A549 (cell line): Measurements from ENCODE around the gene CCNB1IP1.

Source experiments
- CBX8 ChIP-seq: fragments of 200-600 bp; sonication (generic); IDR thresholded peaks from 2 replicates; pipeline ENCODE4 v1.6.1; 2016
- CEBPB ChIP-seq, 2 experiments: fragments of >200 bp in 1 of 2; sonication (Bioruptor Twin) in 1 of 2; formaldehyde crosslinking in 1 of 2; IDR thresholded peaks; 2 replicates each; pipeline ENCODE4 v1.6.1; 2012 to 2016
- HMGXB4 ChIP-seq: fragments of 250-450 bp; sonication (Bioruptor Pico); IDR thresholded peaks from 2 replicates; pipeline ENCODE4 v1.5.0; 2021; ENCODE audit warnings: mild to moderate bottlenecking, moderate library complexity, borderline replicate concordance
- HOXA7 ChIP-seq: fragments of 250-450 bp; sonication (Bioruptor Pico); IDR thresholded peaks from 2 replicates; pipeline ENCODE4 v1.5.0; 2020; ENCODE audit warnings: mild to moderate bottlenecking, moderate library complexity
- HOXB13 ChIP-seq: fragments of 250-450 bp; sonication (Bioruptor Pico); IDR thresholded peaks from 2 replicates; pipeline ENCODE4 v1.5.0; 2020; ENCODE audit warnings: low read depth, mild to moderate bottlenecking, moderate library complexity
- JUNB ChIP-seq: fragments of >200 bp; sonication (Bioruptor Twin); formaldehyde crosslinking; IDR thresholded peaks from 2 replicates; pipeline ENCODE4 v1.6.1; 2016
- MYC ChIP-seq: IDR thresholded peaks from 2 replicates; pipeline ENCODE4 v1.6.1; 2012; ENCODE audit warnings: mild to moderate bottlenecking, inconsistent platforms, low read length, improper control_type of control experiment, borderline replicate concordance
- POLR2A ChIP-seq: IDR thresholded peaks from 2 replicates; pipeline ENCODE4 v1.6.1; 2012; ENCODE audit warnings: mild to moderate bottlenecking, low read length
- ZC3H11A ChIP-seq: fragments of 450-650 bp; IDR thresholded peaks from 2 replicates; pipeline ENCODE4 v1.6.1; 2014; ENCODE audit warnings: antibody characterized with exemption, mild to moderate bottlenecking
- TF ChIP-seq, protein P1 (sequence below): IDR thresholded peaks from 2 replicates; pipeline ENCODE4 v1.6.1; 2012
- TF ChIP-seq, protein P2 (sequence below): fragments of >200 bp; sonication (Bioruptor Twin); formaldehyde crosslinking; IDR thresholded peaks from 3 replicates; pipeline ENCODE4 v1.5.1; 2016

DNA sequence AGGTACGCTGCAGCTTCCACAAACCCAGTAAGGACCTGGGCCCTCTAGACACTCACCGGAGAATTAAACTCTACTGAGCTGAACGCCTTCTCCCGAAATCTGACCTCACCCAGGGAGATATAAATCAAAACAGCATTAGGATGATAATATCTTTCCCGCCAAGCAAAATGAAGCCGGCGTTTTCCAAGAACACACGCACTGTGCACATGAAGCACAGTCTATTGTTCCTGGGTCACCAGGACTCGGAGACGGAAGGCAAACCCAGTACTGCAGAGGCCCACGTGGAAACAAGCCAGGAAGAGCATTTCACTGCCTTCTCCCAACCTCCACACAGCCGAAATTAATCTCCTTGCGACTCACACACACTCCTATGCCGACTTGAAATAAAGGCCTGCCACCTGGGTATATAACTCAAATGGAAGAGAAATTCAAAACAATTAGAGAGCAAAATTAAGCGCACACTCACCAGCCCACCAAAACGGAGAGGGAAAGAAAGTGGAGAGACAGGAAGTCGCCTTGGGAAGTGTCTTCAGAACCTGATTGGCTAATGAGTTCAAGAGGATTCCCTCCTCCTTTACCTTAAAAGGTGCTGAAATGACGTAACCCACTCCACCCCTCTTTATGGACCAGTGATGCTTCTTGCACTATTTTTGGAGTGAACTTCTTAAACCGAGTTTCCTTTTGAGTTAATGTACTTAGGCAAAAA is at the start of gene CCNB1IP1:
- TF ChIP-seq POLR2A (peak; percentile 36; the same call in 1 of the 2 replicates), HOXA7 (CRISPR knock-in tag) (no peak), HOXB13 (CRISPR knock-in tag) (no peak), ZC3H11A (no peak), JUNB (no peak), MYC (peak; percentile 83; the same call in 1 of the 2 replicates), CEBPB (IDR thresholded peaks at IDR 0.05) (peak in 1 of 2 experiments; percentile 65; a peak in 2 of 4 replicates), CBX8 (no peak), HMGXB4 (CRISPR knock-in tag) (no peak)
- TF ChIP-seq, protein P1, sequence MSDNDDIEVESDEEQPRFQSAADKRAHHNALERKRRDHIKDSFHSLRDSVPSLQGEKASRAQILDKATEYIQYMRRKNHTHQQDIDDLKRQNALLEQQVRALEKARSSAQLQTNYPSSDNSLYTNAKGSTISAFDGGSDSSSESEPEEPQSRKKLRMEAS: peak; percentile 89
- TF ChIP-seq, protein P2, sequence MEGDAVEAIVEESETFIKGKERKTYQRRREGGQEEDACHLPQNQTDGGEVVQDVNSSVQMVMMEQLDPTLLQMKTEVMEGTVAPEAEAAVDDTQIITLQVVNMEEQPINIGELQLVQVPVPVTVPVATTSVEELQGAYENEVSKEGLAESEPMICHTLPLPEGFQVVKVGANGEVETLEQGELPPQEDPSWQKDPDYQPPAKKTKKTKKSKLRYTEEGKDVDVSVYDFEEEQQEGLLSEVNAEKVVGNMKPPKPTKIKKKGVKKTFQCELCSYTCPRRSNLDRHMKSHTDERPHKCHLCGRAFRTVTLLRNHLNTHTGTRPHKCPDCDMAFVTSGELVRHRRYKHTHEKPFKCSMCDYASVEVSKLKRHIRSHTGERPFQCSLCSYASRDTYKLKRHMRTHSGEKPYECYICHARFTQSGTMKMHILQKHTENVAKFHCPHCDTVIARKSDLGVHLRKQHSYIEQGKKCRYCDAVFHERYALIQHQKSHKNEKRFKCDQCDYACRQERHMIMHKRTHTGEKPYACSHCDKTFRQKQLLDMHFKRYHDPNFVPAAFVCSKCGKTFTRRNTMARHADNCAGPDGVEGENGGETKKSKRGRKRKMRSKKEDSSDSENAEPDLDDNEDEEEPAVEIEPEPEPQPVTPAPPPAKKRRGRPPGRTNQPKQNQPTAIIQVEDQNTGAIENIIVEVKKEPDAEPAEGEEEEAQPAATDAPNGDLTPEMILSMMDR: no peak
